SJSA1 (cell line): Measurements from ENCODE around the gene HOXC4. TPM values are rescaled to one million over a fixed set of nuclear protein-coding genes. Genes with fewer than 3 reads are reported as not detected.
"Not testable (repeated sequence)": the region's sequence is repeated elsewhere in the genome, so short reads cannot be mapped to it uniquely, and the experiment has no call there.

Source experiments
- DNase-seq, 2 experiments: peaks; one replicate each; pipeline ENCODE4 v3.0.0-alpha.2; 2015 to 2020; ENCODE audit warnings: low spot score in 2 of 2, low read depth in 1 of 2
- H3K27ac ChIP-seq: fragments of 250-450 bp; sonication (Bioruptor Pico); 2 replicates; pipeline ENCODE4 v1.5.1; 2020; ENCODE audit warnings: mild to moderate bottlenecking, moderate library complexity
- H3K27me3 ChIP-seq: fragments of 250-450 bp; sonication (Bioruptor Pico); replicated peaks from 2 replicates; pipeline ENCODE4 v1.5.1; 2020; ENCODE audit warnings: mild to moderate bottlenecking, moderate library complexity
- H3K36me3 ChIP-seq: fragments of 250-450 bp; sonication (Bioruptor Pico); 2 replicates; pipeline ENCODE4 v1.5.1; 2020; ENCODE audit warnings: mild to moderate bottlenecking
- H3K4me1 ChIP-seq: fragments of 250-450 bp; sonication (Bioruptor Pico); replicated peaks from 2 replicates; pipeline ENCODE4 v1.6.1; 2021; ENCODE audit warnings: mild to moderate bottlenecking
- H3K4me3 ChIP-seq: fragments of 250-450 bp; sonication (Bioruptor Pico); 2 replicates; pipeline ENCODE4 v1.5.1; 2020; ENCODE audit warnings: mild to moderate bottlenecking
- H3K9me3 ChIP-seq: fragments of 250-450 bp; sonication (Bioruptor Pico); replicated peaks from 2 replicates; pipeline ENCODE4 v1.5.1; 2020; ENCODE audit warnings: mild to moderate bottlenecking
- total RNA-seq: library from RNA; depleted of rRNA; stranded (reverse); fragments of >200 nt; shearing (Covaris generic); gene quantifications from 2 replicates; pipeline ENCODE4 v1.2.3, GENCODE V29; 2014

HOXC4 gene
- total RNA-seq, 1 experiment from 2014 or later = 2.2 TPM

DNA sequence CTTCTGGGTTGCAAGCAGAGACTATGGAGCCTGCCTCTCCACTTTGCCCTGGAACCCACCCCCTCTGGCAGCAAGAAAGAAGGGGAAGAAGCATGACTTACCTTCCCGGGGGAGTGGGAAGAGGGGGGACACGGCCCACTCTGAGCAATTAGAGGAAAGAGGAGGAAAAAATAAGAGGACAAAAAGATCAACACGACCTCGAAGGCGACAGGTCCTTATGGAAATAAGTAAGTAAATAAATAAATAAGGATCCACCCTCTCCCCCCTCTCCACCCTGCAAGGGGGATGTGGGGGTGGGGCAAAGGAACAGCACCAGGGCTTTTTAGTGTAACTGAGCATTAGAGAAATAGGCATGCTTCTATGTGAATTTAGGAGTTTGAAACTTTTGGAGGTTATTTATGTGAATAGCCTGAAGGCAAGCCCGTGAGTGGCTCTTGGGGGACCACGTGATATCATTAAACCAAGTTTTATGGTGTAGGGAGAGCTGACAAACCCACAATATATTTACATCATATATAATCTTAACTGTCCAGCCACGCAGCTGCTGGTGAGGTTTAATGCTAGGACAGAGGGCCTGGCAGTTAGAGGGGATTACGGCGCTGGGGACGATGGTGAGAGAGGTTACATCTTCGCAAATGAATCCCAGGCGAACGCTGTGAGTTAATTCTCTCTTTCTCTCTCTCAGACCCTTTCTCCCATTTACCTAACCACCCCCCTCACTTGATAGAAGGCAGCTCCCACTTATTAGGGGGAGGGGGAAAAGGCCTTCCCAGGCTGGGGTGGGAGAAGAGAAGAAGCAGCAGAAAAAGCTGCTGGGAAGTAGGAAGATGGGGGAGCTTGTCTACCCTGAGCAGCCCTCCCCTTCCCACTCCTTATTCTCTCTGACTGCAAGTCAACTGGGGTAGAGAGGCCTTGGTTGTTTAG, 16.0 kb upstream of the HOXC4 start:
- Histone ChIP-seq H3K9me3 (no peaks in the 10 kb centered on the region), H3K36me3 (peaks cover 22% of the 10 kb centered on the region), H3K27ac (no peak overlapping the region), H3K27me3 (no peaks in the 10 kb centered on the region), H3K4me3 (no peak overlapping the region), H3K4me1 (no peaks in the 10 kb centered on the region)
- DNase-seq = no peak

DNA sequence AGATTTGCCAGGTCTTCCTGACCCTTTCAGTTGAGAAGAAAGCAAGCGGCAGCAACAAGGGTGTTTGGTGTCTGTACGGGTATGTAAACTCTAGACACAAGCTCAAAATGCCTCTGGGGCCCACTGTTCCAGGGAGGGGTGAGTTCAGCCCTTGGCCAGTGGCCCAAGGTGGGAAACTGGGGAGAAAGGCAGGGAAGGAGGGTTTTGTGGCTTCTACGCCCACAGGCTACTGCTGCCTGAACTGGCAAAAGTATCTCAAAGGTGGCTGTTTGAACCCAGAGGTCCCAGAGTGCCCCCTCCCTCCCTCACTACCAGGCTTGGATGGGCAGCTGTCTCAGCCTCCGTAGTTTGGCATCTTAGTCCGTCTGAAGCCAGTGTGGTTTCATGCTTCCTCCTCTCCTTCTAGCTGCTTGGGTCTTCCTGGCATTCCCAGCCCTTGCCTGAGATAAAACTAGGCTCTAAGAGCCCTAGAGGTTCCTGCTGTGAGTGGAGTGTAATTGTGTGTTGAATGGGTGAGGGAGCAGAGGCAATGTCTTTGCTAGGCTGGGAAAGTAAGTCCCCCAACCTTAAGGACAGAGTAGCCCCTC, 15.3 kb upstream of the HOXC4 start:
- Histone ChIP-seq H3K27ac (no peak overlapping the region), H3K9me3 (no peaks in the 10 kb centered on the region), H3K4me1 (no peaks in the 10 kb centered on the region), H3K4me3 (no peak overlapping the region), H3K27me3 (no peaks in the 10 kb centered on the region), H3K36me3 (peaks cover 14% of the 10 kb centered on the region)
- no peak for DNase-seq

DNA sequence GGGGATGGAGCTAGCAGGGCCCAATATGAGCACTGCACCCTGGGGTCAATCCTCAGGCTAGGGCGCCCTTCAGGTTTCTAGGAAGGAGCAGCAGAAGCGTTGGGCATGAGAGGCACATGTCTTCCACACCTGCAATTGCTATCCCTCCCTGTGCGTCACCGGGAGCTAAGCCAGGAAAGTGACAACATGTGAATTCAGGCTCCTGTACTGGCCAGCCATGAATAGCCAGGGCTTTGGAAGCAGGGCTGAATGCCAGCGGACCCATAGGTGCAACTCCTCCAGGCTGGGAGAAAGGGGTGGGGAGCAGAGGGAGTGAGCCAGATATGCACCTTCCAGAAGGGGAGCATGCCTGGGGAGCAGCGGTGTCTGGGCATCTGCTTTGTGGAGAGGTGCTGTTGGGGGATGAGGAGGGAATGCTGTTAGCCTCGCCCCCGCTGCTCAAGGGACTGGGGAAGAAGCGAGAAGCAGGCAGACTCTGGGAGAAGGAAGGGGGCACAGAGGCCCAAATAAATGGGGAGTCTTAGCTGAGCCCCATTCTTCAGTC, 14.7 kb upstream of the HOXC4 start:
- Histone ChIP-seq H3K36me3 (peaks cover 14% of the 10 kb centered on the region), H3K4me1 (no peaks in the 10 kb centered on the region), H3K27ac (no peak overlapping the region), H3K4me3 (no peak overlapping the region), H3K27me3 (no peaks in the 10 kb centered on the region), H3K9me3 (no peaks in the 10 kb centered on the region)
- DNase-seq = no peak

DNA sequence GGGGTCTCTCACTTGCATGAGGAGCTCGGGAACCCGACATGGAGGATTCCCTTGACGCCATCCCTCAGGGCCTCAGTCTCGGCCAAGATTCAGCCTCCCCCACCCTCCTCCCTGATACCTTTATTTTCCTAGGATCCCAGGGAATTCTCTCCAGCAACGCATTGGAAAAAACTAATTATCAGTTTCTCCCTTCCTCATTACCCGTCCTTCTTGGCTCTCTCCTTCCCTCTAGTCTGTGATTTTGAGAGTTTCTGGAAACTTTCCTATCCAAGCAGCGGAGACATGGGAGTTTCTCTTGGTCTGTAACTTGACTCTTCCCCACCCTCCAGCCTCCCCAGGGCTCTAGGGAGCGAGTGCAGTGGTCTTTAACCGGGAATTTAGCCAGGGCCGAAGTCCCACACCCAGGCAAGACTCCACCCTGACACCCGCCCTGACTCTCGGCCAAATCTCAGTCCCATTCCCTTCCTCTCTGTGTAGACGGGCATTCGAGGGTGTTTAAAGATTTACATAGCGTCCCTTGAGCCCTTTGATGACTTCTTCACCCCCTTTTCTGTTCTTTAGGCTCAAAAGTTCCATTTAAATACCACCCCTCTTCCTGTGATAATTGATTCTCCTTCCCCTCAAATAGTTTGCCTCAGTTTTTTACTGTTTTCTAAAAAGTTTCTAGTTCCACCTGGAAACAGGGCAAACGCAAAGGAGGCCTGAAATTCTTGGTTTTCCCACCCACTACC, 14.1 kb upstream of the HOXC4 start:
- H3K4me3 ChIP-seq = no peak overlapping the region
- H3K27me3 ChIP-seq = no peaks in the 10 kb centered on the region
- H3K27ac ChIP-seq = no peak overlapping the region
- no peak for DNase-seq
- H3K36me3 ChIP-seq = peaks cover 10% of the 10 kb centered on the region
- H3K4me1 ChIP-seq = no peaks in the 10 kb centered on the region
- no peaks in the 10 kb centered on the region for H3K9me3 ChIP-seq

DNA sequence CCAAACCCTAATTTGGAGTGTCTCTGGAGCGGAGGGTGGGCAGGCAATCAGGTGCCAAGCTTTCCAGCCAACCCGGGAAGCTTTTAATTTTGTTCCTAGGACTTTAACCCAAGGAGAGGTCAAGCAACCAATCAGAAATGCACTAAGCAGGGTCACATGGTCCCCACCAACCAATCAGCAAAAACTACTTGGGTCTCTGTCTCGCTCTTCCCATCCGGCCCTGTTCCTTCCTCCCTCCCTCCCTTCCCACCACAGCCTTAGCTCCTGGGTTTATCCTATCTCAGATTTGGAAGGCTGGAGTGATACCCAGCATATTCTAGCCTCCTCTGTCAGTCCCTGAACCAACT, 13.5 kb upstream of the HOXC4 start:
- no peak overlapping the region for H3K4me3 ChIP-seq
- no peaks in the 10 kb centered on the region for H3K9me3 ChIP-seq
- no peak overlapping the region for H3K27ac ChIP-seq
- H3K36me3 ChIP-seq = peaks cover 7% of the 10 kb centered on the region; the same call in 1 of the 2 replicates
- H3K4me1 ChIP-seq = no peaks in the 10 kb centered on the region
- DNase-seq = no peak
- H3K27me3 ChIP-seq = no peaks in the 10 kb centered on the region

DNA sequence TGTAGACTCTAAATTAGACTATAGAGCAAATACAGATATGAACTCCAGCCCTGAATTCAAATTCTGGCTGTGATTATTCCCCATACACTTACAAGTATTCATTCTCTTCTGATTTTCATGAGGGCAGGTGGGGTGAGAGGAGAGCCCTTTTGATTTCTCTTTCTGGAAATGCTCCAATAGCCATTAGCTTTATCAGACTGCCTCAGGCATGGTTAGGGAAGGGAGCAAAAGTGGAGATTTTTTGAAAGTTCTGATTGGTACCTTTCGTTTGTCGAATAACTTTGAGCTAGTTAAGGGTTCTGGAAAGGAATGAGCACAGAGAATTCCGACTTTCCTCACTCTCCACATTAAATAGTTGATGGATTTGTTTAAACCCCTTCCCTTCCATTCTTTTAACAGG, 13.0 kb upstream of the HOXC4 start:
- H3K9me3 ChIP-seq = no peaks in the 10 kb centered on the region
- no peak overlapping the region for H3K4me3 ChIP-seq
- no peaks in the 10 kb centered on the region for H3K4me1 ChIP-seq
- H3K27ac ChIP-seq = no peak overlapping the region
- peaks cover 7% of the 10 kb centered on the region; the same call in 1 of the 2 replicates for H3K36me3 ChIP-seq
- no peak for DNase-seq
- H3K27me3 ChIP-seq = no peaks in the 10 kb centered on the region

DNA sequence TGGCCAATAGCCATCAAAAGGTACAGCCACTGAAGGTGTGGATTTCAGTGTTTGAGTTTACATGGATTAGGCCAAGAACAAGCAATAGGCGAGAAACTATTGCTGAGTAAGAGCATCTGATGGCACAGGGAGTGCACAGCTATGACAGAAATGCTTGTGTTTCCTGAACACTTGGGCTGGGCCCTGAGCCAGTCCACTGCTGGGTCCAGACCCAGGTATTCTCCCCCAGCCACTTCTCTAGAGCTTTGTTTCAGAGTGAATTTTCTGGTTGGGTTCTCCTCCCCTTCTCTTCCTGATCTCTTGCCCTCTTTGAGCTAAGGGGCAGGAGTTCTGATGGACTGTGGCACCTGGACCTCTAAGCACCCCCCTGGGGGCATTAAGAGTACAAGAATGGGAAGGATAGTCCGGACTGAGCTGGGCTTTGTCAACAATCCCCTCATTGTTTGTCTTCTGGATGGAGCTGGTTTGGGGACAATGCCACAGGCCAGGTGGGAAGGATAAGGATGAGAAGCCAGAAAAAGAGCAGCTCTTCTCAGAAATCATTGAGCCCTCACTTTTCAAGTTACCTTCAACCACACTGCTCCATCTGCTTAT, 12.4 kb upstream of the HOXC4 start:
- no peaks in the 10 kb centered on the region for H3K9me3 ChIP-seq
- H3K4me3 ChIP-seq = no peak overlapping the region
- no peaks in the 10 kb centered on the region for H3K4me1 ChIP-seq
- no peak overlapping the region for H3K27ac ChIP-seq
- H3K36me3 ChIP-seq = peaks cover 7% of the 10 kb centered on the region; the same call in 1 of the 2 replicates
- H3K27me3 ChIP-seq = no peaks in the 10 kb centered on the region
- no peak for DNase-seq

DNA sequence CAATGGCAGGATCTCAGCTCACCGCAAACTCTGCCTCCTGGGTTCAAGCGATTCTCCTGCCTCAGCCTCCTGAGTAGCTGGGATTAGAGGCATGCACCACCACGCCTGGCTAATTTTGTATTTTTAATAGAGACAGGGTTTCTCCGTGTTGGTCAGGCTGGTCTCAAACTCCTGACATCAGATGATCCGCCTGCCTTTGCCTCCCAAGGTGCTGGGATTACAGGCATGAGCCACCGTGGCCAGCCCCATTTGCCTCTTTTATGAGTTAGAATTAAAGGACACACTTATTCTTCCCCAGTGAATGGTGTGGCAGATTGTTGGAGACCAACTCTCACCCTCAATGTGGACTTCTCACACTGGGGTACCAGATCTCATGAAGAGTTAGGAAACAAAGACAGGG, 11.6 kb upstream of the HOXC4 start:
- H3K9me3 ChIP-seq, H3K27me3 ChIP-seq, H3K4me1 ChIP-seq, H3K4me3 ChIP-seq, H3K36me3 ChIP-seq, DNase-seq, H3K27ac ChIP-seq: not testable (repeated sequence)

DNA sequence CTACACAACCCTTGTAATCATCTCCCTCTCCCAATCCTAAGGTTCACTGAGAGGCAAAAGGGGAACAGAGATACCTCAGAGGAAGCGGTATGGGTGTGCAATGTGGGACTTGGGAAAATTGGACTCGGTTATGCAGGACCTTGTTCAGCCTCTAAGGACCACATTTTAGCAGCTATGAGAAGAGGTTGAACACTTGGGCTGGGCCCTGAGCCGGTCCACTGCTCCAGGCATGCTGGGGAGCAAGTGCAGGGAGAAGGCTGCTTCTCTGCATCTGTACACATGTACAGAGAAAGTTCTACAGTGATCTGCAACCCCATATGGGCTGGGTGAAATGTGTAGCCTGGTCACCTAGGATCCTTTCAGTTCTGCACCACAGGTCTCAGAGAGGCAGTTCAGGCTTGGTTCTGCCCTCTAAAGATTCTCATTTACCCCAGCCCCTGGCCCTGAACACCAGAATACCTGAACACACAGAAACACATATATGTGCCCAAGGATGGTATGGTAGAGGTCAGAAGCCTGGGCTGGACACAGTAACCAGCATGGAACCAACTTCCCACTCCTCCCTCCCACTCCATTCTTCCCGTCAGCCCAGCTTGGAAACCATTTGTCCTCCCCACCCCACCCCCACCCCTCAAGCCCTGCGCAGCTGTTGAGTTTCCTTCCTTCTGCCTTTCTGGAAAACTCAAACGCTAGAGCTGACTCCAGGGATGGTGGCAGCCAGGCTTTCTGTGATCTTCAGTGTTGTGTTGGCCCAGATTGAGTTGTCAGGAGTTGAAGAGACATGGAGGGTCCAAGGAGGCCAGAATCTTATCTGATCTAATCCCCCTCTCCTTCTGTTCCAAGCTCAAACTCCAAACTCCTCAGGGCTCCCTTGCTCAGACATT, 10.4 kb upstream of the HOXC4 start:
- no peak for DNase-seq
- no peaks in the 10 kb centered on the region for H3K27me3 ChIP-seq

DNA sequence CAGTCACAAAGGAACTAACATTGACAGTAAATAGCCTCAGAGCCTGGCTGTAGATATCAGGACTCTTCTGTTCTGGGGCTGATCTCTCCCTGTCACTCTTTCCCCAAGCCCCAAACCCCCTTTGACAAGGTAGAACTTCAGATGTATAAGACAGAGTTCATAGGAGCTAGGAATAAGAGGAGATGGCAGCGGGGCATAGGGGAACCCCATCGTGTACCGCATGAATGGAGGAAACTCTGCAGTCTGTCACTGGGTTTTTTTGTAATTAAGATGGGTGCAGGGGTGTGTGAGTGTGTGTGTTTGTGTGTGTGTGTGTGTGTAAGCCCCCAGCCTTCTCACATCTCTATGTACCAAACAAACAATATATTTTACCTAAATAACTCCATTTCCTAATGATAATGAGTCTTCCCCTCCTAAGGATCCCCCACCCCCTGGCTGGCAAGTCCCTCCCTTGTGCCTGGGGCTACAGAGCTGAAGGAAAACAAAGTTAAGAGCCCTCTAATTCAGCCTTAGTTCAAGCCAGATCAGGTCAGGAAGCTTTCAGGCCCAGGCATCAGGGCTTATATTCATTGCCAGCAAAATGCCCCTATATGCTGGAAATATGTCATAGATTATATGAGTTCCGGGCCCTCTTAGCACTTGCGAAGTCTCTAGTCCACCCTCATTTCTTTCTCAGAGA, 9.1 kb upstream of the HOXC4 start:
- no peaks in the 10 kb centered on the region for H3K9me3 ChIP-seq
- no peak overlapping the region for H3K27ac ChIP-seq
- H3K4me1 ChIP-seq = peaks cover under 1% of the 10 kb centered on the region
- H3K27me3 ChIP-seq = no peaks in the 10 kb centered on the region
- 0 out of 2 replicates have a peak, but pooled peaks cover 4% of the 10 kb centered on the region for H3K36me3 ChIP-seq
- H3K4me3 ChIP-seq = no peak overlapping the region
- DNase-seq = no peak

More for the DNA sequence above, 10.4 kb upstream of the HOXC4 start:
- no peaks in the 10 kb centered on the region for H3K4me1 ChIP-seq
- 0 out of 2 replicates have a peak, but pooled peaks cover 4% of the 10 kb centered on the region for H3K36me3 ChIP-seq
- H3K9me3 ChIP-seq = no peaks in the 10 kb centered on the region
- no peak overlapping the region for H3K27ac ChIP-seq
- no peak overlapping the region for H3K4me3 ChIP-seq

DNA sequence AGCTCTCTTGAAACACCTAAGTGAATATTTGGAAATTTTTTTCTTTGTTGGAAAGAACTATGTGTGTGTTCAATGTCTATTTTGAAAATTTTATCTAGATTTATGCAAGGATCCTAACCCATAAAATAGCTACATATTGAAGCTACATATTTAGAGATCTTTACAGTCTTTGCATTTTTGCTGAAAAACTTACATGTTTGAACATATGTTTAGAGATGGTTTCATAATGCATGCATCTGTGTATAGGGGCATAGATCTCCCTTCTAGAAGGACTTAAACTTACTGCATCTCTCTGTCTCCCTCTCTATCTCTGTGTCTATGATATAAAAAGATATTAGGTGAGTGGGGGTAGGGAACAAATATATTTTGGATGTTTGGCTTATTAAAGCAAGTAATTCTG, 8.2 kb upstream of the HOXC4 start:
- peaks cover 9% of the 10 kb centered on the region for H3K4me1 ChIP-seq
- no peak overlapping the region for H3K4me3 ChIP-seq
- no peaks in the 10 kb centered on the region for H3K9me3 ChIP-seq
- H3K27ac ChIP-seq = no peak overlapping the region
- H3K27me3 ChIP-seq = no peaks in the 10 kb centered on the region
- no peak for DNase-seq
- H3K36me3 ChIP-seq = 0 out of 2 replicates have a peak, but pooled peaks cover 4% of the 10 kb centered on the region

DNA sequence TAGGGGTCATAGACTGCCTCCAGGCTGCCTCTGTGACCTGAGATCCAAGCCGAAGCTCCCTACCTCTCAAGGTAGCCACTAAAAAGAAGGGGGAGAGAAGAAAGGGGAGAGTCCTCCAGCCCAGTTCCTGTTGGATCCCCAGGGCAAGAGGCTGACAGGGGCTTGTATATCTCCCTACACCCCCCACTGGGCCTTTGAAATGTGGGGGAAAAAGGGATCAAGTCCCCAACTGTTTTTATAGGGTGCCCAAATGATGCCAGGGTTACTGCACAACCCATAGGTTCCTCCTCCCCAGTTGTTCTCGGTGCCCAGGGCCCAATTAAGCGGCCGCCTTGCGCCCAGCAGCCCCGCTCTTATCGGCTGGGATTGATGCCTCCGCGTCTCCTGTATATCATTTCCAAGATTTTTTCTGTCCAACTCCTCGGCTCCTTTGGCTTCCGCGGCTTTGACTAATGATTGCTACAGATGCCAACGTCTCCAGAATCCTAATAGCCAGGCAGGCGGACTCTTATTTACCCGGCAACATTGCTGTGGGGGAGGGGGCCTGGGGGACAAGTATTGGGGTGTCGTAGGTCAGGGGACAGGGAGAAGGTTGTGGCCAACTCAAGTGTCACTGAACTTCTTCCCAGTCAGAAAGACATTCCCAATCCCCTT, 7.6 kb upstream of the HOXC4 start:
- H3K4me3 ChIP-seq = no peak overlapping the region
- H3K36me3 ChIP-seq = 0 out of 2 replicates have a peak, but pooled peaks cover 4% of the 10 kb centered on the region
- H3K27ac ChIP-seq = no peak overlapping the region
- H3K9me3 ChIP-seq = no peaks in the 10 kb centered on the region
- H3K4me1 ChIP-seq = peaks cover 11% of the 10 kb centered on the region
- DNase-seq = no peak
- H3K27me3 ChIP-seq = no peaks in the 10 kb centered on the region
